NCI-H1436 (cell line): Measurements from ENCODE around the gene BST1.
"Not testable (repeated sequence)": the region's sequence is repeated elsewhere in the genome, so short reads cannot be mapped to it uniquely, and the experiment has no call there.

Experiments
- DNase-seq: peaks from one replicate; lab custom pipeline; 2025; lab: John Stamatoyannopoulos, UW

Gene BST1

GRCh38 chr4:15711762-15712161 lies 8.9 kb downstream of the BST1 start:
- DNase-seq, result no peak

- DNase-seq, result no peak
Observed at GRCh38 chr4:15712214-15712613, 9.3 kb downstream of the BST1 start.

GRCh38 chr4:15714141-15714540 lies 11.3 kb downstream of the BST1 start:
- DNase-seq, result no peak

- DNase-seq, result no peak
Observed at GRCh38 chr4:15714646-15715435, 12.0 kb downstream of the BST1 start.

GRCh38 chr4:15716115-15716514 lies 13.2 kb downstream of the BST1 start:
- DNase-seq, result no peak

GRCh38 chr4:15717086-15717485 lies 14.2 kb downstream of the BST1 start:
- DNase-seq, result no peak

- DNase-seq, result no peak
Observed at GRCh38 chr4:15717657-15718416, 15.0 kb downstream of the BST1 start.

- no peak for DNase-seq
Observed at GRCh38 chr4:15718465-15718864, 15.6 kb downstream of the BST1 start.

GRCh38 chr4:15718959-15719358 lies 16.1 kb downstream of the BST1 start:
- DNase-seq, result no peak

- DNase-seq, result no peak
Observed at GRCh38 chr4:15719506-15719905, 16.6 kb downstream of the BST1 start.

GRCh38 chr4:15720851-15721250 lies 18.0 kb downstream of the BST1 start:
- DNase-seq, result no peak

- DNase-seq, result no peak
Observed at GRCh38 chr4:15725608-15726007, 22.7 kb downstream of the BST1 start.

- peak; percentile 0 for DNase-seq
Observed at GRCh38 chr4:15729910-15730533, 27.2 kb downstream of the BST1 start.

- not testable (repeated sequence) for DNase-seq
Observed at GRCh38 chr4:15733061-15733460, 30.2 kb downstream of the BST1 start.

GRCh38 chr4:15735536-15735935 lies 32.7 kb downstream of the BST1 start:
- DNase-seq, result no peak

GRCh38 chr4:15736514-15737050 lies 33.7 kb downstream of the BST1 start:
- no peak for DNase-seq

- no peak for DNase-seq
Observed at GRCh38 chr4:15737255-15737654, 34.4 kb downstream of the BST1 start.

- no peak for DNase-seq
Observed at GRCh38 chr4:15738877-15739276, 36.0 kb downstream of the BST1 start.

- DNase-seq, result no peak
Observed at GRCh38 chr4:15740764-15741404, 38.0 kb downstream of the BST1 start.

- no peak for DNase-seq
Observed at GRCh38 chr4:15742083-15742582, 39.3 kb downstream of the BST1 start.

GRCh38 chr4:15742637-15743036 lies 39.8 kb downstream of the BST1 start:
- no peak for DNase-seq

- no peak for DNase-seq
Observed at GRCh38 chr4:15744016-15744545, 41.2 kb downstream of the BST1 start.
